K562 (cell line): ENCODE measurements around the gene ANKLE1. TPM values are rescaled to one million over a fixed set of nuclear protein-coding genes. Genes with fewer than 3 reads are reported as not detected.

ENCODE experiments used
- ATAC-seq: fragments of 200-7000 bp; cut with Tn5 transposase; 3 replicates; pipeline ENCODE4 v1.9.1; 2020; ENCODE audit warnings: moderate library complexity
- BruUV-seq: library from RNA; stranded (reverse); fragments of 400-500 nt; replicated peaks from 2 replicates; lab custom pipeline; 2021; lab: Mats Ljungman, UMichigan
- CTCF ChIA-PET: fragments of 300-600 bp; formaldehyde crosslinking; extraction: SDS; loops from one replicate; lab custom pipeline; 2021; ENCODE audit warnings: low intra/inter-chr PET ratio; lab: Yijun Ruan, JAX
- POLR2A ChIA-PET: fragments of 300-600, 350-650 bp; sonication (Branson Sonifier 250); formaldehyde crosslinking; extraction: SDS; loops from one replicate; lab custom pipeline; 2021; ENCODE audit warnings: antibody characterized with exemption, inconsistent platforms; lab: Yijun Ruan, JAX
- DNase-seq, 4 experiments: peaks; one replicate each; pipeline versions ENCODE4 v3.0.0 to v3.0.0-alpha.2; 2011 to 2018; ENCODE audit warnings: low spot score in 3 of 4, mixed read lengths in 3 of 4; ENCODE audit errors: extremely low read depth in 1 of 4
- FAIRE-seq: peaks from 2 replicates; lab custom pipeline; 2011; peaks lifted over from hg19 to GRCh38; lab: Jason Lieb, UNC
- H2AFZ ChIP-seq: 2 replicates; pipeline ENCODE4 v1.6.0; 2011; ENCODE audit warnings: low read depth, low read length, control low read depth, inconsistent platforms
- H3K27ac ChIP-seq: fragments of 200-600 bp; 3 replicates; pipeline ENCODE4 v1.8.0; 2011; ENCODE audit warnings: low read depth, mild to moderate bottlenecking, control low read depth, inconsistent platforms, low read length, moderate library complexity, mixed read lengths; ENCODE audit errors: extremely low read depth
- H3K27me3 ChIP-seq, 2 experiments: fragments of 300-600 bp in 1 of 2; 2 replicates in 1 of 2; 3 replicates in 1 of 2; pipeline versions ENCODE4 v1.6.0 to v1.8.0; 2011; ENCODE audit warnings: inconsistent platforms in 2 of 2, low read length in 2 of 2, mild to moderate bottlenecking in 1 of 2, mixed read lengths in 1 of 2, moderate library complexity in 1 of 2; ENCODE audit not compliant: control insufficient read depth in 2 of 2, insufficient read depth in 2 of 2
- H3K36me3 ChIP-seq: fragments of 300-600 bp; 3 replicates; pipeline ENCODE4 v1.8.0; 2011; ENCODE audit warnings: mild to moderate bottlenecking, low read length, inconsistent platforms; ENCODE audit not compliant: control insufficient read depth, insufficient read depth
- H3K4me1 ChIP-seq, 2 experiments: fragments of 200-600 bp in 1 of 2; replicated peaks in 1 of 2; 2 replicates in 1 of 2; 3 replicates in 1 of 2; pipeline versions ENCODE4 v1.5.1 to v1.8.0; 2011; ENCODE audit warnings: inconsistent platforms in 2 of 2, low read length in 2 of 2, mild to moderate bottlenecking in 1 of 2, mixed read lengths in 1 of 2, moderate library complexity in 1 of 2; ENCODE audit not compliant: control insufficient read depth in 2 of 2, insufficient read depth in 2 of 2
- H3K4me2 ChIP-seq: 2 replicates; pipeline ENCODE4 v1.6.1; 2011; ENCODE audit warnings: low read length, control low read depth, inconsistent platforms, mixed read lengths; ENCODE audit not compliant: insufficient read depth
- H3K4me3 ChIP-seq: fragments of 200-600 bp; sonication (generic), shearing (Covaris generic); 2 replicates; pipeline ENCODE4 v1.5.1; 2016; ENCODE audit warnings: control low read depth, inconsistent platforms
- H3K79me2 ChIP-seq: fragments of 200-600 bp; 3 replicates; pipeline ENCODE4 v1.8.0; 2011; ENCODE audit warnings: low read length, inconsistent platforms; ENCODE audit not compliant: control insufficient read depth, insufficient read depth
- H3K9ac ChIP-seq, 2 experiments: 2 replicates each; pipeline versions ENCODE4 v1.6.0 to v1.6.1; 2011; ENCODE audit warnings: low read depth in 2 of 2, low read length in 2 of 2, control low read depth in 1 of 2, inconsistent platforms in 1 of 2, mild to moderate bottlenecking in 1 of 2, mixed read lengths in 1 of 2; ENCODE audit not compliant: insufficient read depth in 1 of 2
- H3K9me1 ChIP-seq: one replicate; pipeline ENCODE4 v1.6.0; 2011; ENCODE audit warnings: inconsistent platforms, mild to moderate bottlenecking, low read length, moderate library complexity; ENCODE audit not compliant: control insufficient read depth, insufficient read depth
- H3K9me3 ChIP-seq: replicated peaks from 2 replicates; pipeline ENCODE4 v1.5.1; 2011; ENCODE audit warnings: low read depth, low read length, inconsistent platforms; ENCODE audit not compliant: control insufficient read depth, insufficient read depth
- H4K20me1 ChIP-seq: replicated peaks from 2 replicates; pipeline ENCODE4 v1.6.1; 2011; ENCODE audit warnings: low read length, inconsistent platforms, mixed read lengths; ENCODE audit not compliant: control insufficient read depth, insufficient read depth
- CC2D1A ChIP-seq: fragments of 450-650 bp; IDR thresholded peaks from 2 replicates; pipeline ENCODE4 v1.6.1; 2017; ENCODE audit warnings: mild to moderate bottlenecking
- ETV5 ChIP-seq: sonication (generic); formaldehyde crosslinking; IDR thresholded peaks from 2 replicates; pipeline ENCODE4 v1.4.0; 2020; ENCODE audit warnings: low read depth, mild to moderate bottlenecking, missing genetic modification reagents
- SAFB ChIP-seq: fragments of 200-400 bp; formaldehyde crosslinking; IDR thresholded peaks from 2 replicates; pipeline ENCODE4 v1.6.1; 2017; ENCODE audit warnings: low read depth, low read length, borderline replicate concordance
- SIRT6 ChIP-seq: IDR thresholded peaks from one replicate; pipeline ENCODE4 v1.6.1; 2012; ENCODE audit warnings: low read depth, mild to moderate bottlenecking, control low read depth, inconsistent platforms, low read length, moderate library complexity
- ZNF134 ChIP-seq: fragments of 250-450 bp; sonication (Bioruptor Pico); conservative IDR thresholded peaks from 2 replicates; pipeline ENCODE4 v1.4.0; 2020
- WGBS: fragments of 100-300 bp; shearing (Covaris generic); methylation state at CpG from one replicate; pipeline ENCODE4 v1.1.6; 2016; ENCODE audit warnings: low coverage, mixed read lengths; ENCODE audit not compliant: insufficient coverage; ENCODE audit errors: missing lambda C conversion rate; 5-methylcytosine and 5-hydroxymethylcytosine counted together
- in situ Hi-C: fragments of 300-500 bp; cut with MboI; formaldehyde crosslinking; loops from 4 replicates; pipeline ENCODE4 v1.15.0; 2018; ENCODE audit warnings: inconsistent platforms, mixed read lengths
- intact Hi-C: fragments of 100-400 bp; cut with micrococcal nuclease; formaldehyde crosslinking; loops from 2 replicates; pipeline ENCODE4 v1.14.2; 2022
- polyA plus RNA-seq, 8 experiments: library from polyadenylated mRNA; depleted of rRNA in 4 of 8; stranded (reverse) in 5 of 8; unstranded in 3 of 8; fragments of >200 nt; fragmentation: Nextera tagmentation in 2 of 8; fragmentation: Illumina TruSeq in 1 of 8; extraction: Ambion mirVana in 2 of 8; extraction: Trizol in 1 of 8; gene quantifications; 2 replicates each; pipeline versions ENCODE4 v1.2.1 to v1.2.3, GENCODE V29; 2011 to 2014; ENCODE audit warnings: inconsistent platforms in 1 of 8, missing spikeins in 1 of 8
- total RNA-seq, 7 experiments: library from RNA; depleted of rRNA in 6 of 7; stranded (reverse); fragments of >200 nt in 6 of 7; fragmentation: Illumina TruSeq in 2 of 7; extraction: Trizol in 2 of 7; gene quantifications; 2 replicates each; pipeline versions ENCODE4 v1.2.1 to v1.2.3, GENCODE V29; 2011 to 2021; ENCODE audit warnings: low replicate concordance in 1 of 7

Gene ANKLE1
- total and polyA plus RNA-seq, 9 of the 15 experiments (the other 6 are each of a cell fraction or from before 2014, with no cell fraction given): 0.63 to 9.2 (median 2.9) TPM

DNA sequence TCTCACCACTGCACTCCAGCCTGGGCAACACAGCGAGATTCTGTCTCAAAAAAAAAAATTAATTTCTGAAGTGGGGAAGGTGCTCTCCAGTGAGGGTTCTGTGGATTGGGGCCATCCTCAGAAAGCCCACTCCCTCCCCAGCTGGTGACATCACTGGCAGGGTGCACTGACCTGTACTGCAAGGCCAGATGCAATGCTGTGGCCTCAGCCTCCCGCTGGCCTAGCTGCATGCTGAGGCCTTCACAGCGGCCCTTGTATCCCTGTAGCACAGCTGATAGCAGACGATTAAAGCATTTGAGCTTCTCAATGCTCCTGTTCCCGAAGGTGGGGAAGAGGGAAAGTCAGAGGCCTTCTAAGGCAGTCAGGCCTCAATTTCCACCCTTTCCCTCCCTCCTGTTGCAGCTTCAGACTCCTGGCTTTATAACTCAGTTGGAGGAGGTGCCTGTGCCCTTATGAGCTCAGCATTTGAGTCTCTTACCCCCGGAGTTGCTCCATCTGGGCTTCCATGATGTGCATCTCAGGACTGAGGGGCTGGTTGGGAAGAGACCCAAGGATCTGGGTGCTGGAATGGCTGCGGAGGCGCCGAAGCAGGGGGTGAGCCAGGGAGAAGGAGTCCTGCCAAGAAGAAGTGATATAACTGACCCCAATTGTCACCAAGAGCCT is 22.5 kb upstream of the ANKLE1 start:
- WGBS: 41% methylated on average over 9 of the region's 9 CpGs
- Histone ChIP-seq H3K4me3 (no peak overlapping the region), H2AFZ (no peak overlapping the region), H3K4me1 (peaks cover 0 to 21% of the 10 kb centered on the region in 2 experiments; a peak in 3 of 5 replicates), H3K27ac (no peak overlapping the region), H4K20me1 (no peaks in the 10 kb centered on the region), H3K9ac (peak overlapping the region in 1 of 2 experiments; percentile 71; a peak in 1 of 4 replicates), H3K36me3 (no peaks in the 10 kb centered on the region)
- ChIA-PET POLR2A (interaction anchor here (0.7 to 1.7 kb wide), 2 partner anchors 23 to 30 kb away, joined by 3 read pairs; no protein-coding TSS in a partner anchor), CTCF (interaction anchor here (2.0 kb wide), 1 partner anchor 192 kb away, joined by 7 read pairs; no protein-coding TSS in a partner anchor)
- no peak for FAIRE-seq
- no peak for ATAC-seq
- TF ChIP-seq ZNF134 (no peak), SAFB (no peak), SIRT6 (no peak), ETV5 (CRISPR knock-in tag) (no peak), CC2D1A (no peak)
- TF ChIP-seq, all 486 proteins: peak for 0
- no TSS peak for BruUV-seq
- Histone ChIP-seq H3K9me3 (no peaks in the 10 kb centered on the region), H3K4me2 (no peak overlapping the region), H3K27me3 (no peaks in the 10 kb centered on the region), H3K79me2 (no peaks in the 10 kb centered on the region), H3K9me1 (no peaks in the 10 kb centered on the region)
- in situ Hi-C loops (no loop called here), intact Hi-C loops (no loop called here)
- DNase-seq: no peak
